Right lobe of liver (tissue), 6 donors: ENCODE data around the gene NEO1. TPM values are rescaled to one million over a fixed set of nuclear protein-coding genes. Genes with fewer than 3 reads are reported as not detected.

Experiments
- ATAC-seq, 4 donors: fragments of 200-7000 bp; cut with Tn5 transposase; one replicate each; pipeline ENCODE4 v1.9.1; 2020; ENCODE audit warnings: mild to moderate bottlenecking in 4 of 4, moderate library complexity in 4 of 4
- DNase-seq, 3 donors: peaks; one replicate each; pipeline ENCODE4 v3.0.0-alpha.2; 2020
- H3K27ac ChIP-seq, 3 donors: fragments of 200-600 bp; one replicate each; pipeline ENCODE4 v1.8.0; 2022
- H3K27me3 ChIP-seq, 2 donors: fragments of 200-600 bp; one replicate each; pipeline ENCODE4 v1.8.0; 2022
- H3K36me3 ChIP-seq, 4 donors: fragments of 200-600 bp; sonication (generic) in 1 of 4; one replicate each; pipeline versions ENCODE4 v1.5.1 to v1.8.0; 2017 to 2022; ENCODE audit warnings: control low read depth in 1 of 4
- H3K4me1 ChIP-seq, 4 donors: fragments of 200-600 bp; sonication (generic) in 1 of 4; one replicate each; pipeline versions ENCODE4 v1.5.1 to v1.8.0; 2017 to 2022; ENCODE audit warnings: control low read depth in 1 of 4
- H3K4me3 ChIP-seq, 3 donors: fragments of 200-600 bp; one replicate each; pipeline ENCODE4 v1.8.0; 2022
- H3K9me3 ChIP-seq, 4 donors: fragments of 200-600 bp; sonication (generic) in 1 of 4; one replicate each; pipeline versions ENCODE4 v1.5.1 to v1.8.0; 2017 to 2022; ENCODE audit warnings: control low read depth in 1 of 4
- CTCF ChIP-seq, 4 donors: fragments of 200-600 bp in 3 of 4; fragments of 450-650 bp in 1 of 4; IDR thresholded peaks; one replicate each; pipeline versions ENCODE4 v1.5.1 to v1.8.0; 2016 to 2022; ENCODE audit warnings: antibody characterized with exemption in 4 of 4, mild to moderate bottlenecking in 2 of 4
- POLR2A ChIP-seq: fragments of 450-650 bp; IDR thresholded peaks from one replicate; pipeline ENCODE4 v1.6.1; 2017; ENCODE audit warnings: antibody characterized with exemption, mild to moderate bottlenecking
- WGBS: methylation state at CpG from one replicate; pipeline ENCODE4 v1.1.6; 2018; ENCODE audit warnings: low coverage, low lambda C conversion rate; ENCODE audit not compliant: insufficient coverage; ENCODE audit errors: missing lambda C conversion rate; 5-methylcytosine and 5-hydroxymethylcytosine counted together
- intact Hi-C, 2 donors: fragments of 100-400 bp; cut with DNase I; formaldehyde crosslinking; loops; one replicate each; pipeline versions ENCODE4 v1.11.2 to v1.14.1; 2022
- total RNA-seq, 6 experiments: library from RNA; depleted of rRNA in 2 of 6; stranded (reverse); fragments of >200 nt in 2 of 6; fragmentation: NEBNext Ultra II Directional in 3 of 6; extraction: Animal tissue kit (Norgen Biotek cat#: 25700) in 3 of 6; gene quantifications; one replicate each; pipeline versions ENCODE4 v1.1.0 to v1.2.4, GENCODE V29; 2016 to 2023
- donor health status: DM: no; HTN: yes; CAD: no.
- donor health status: DM: no; HTN: no; CAD: no.
- donor health status: DM: no; HTN: no; CAD: no.
- donor health status: DM: no; HTN: yes; CAD: no.
- donor health status: DM: no; HTN: yes; CAD: no.

The NEO1 gene
- total RNA-seq, 6 experiments from 2014 or later: 8.3 to 13.2 (median 10.3) TPM

- WGBS: 86% methylated on average over 5 of the region's 6 CpGs
- TF ChIP-seq POLR2A: no peak
- TF ChIP-seq CTCF (IDR thresholded peaks at IDR 0.05): no peak
- ATAC-seq (no peak), DNase-seq (no peak)
- Histone ChIP-seq H3K36me3 (no peaks in the 10 kb centered on the region), H3K9me3 (no peaks in the 10 kb centered on the region), H3K27ac (no peak overlapping the region), H3K4me3 (no peak overlapping the region), H3K4me1 (no peaks in the 10 kb centered on the region), H3K27me3 (no peaks in the 10 kb centered on the region)
- intact Hi-C loops: no loop called here
Measured at GRCh38 chr15:73054417-73054953, 2.2 kb downstream of the NEO1 start.

GRCh38 chr15:73056460-73056859 lies 4.2 kb downstream of the NEO1 start:
- Histone ChIP-seq H3K27ac (no peak overlapping the region), H3K36me3 (no peaks in the 10 kb centered on the region), H3K4me3 (no peak overlapping the region), H3K4me1 (no peaks in the 10 kb centered on the region), H3K27me3 (no peaks in the 10 kb centered on the region), H3K9me3 (no peaks in the 10 kb centered on the region)
- DNase-seq (no peak), ATAC-seq (no peak)
- 80% methylated on average over 3 of the region's 3 CpGs for WGBS
- TF ChIP-seq POLR2A (no peak), CTCF (IDR thresholded peaks at IDR 0.05) (no peak)
- intact Hi-C loops: no loop called here

GRCh38 chr15:73058437-73058836 lies 6.2 kb downstream of the NEO1 start:
- Histone ChIP-seq H3K36me3 (no peaks in the 10 kb centered on the region), H3K4me1 (no peaks in the 10 kb centered on the region), H3K27ac (no peak overlapping the region), H3K9me3 (no peaks in the 10 kb centered on the region), H3K27me3 (no peaks in the 10 kb centered on the region), H3K4me3 (no peak overlapping the region)
- intact Hi-C loops: no loop called here
- no peak for DNase-seq
- ATAC-seq: no peak
- no peak for TF ChIP-seq POLR2A
- TF ChIP-seq CTCF (IDR thresholded peaks at IDR 0.05): no peak

- DNase-seq: no peak
- ATAC-seq: no peak
- no peak overlapping the region for H3K27ac ChIP-seq
Measured at GRCh38 chr15:73065114-73065513, 12.9 kb downstream of the NEO1 start.

More at GRCh38 chr15:73065114-73065513, 12.9 kb downstream of the NEO1 start:
- Histone ChIP-seq H3K36me3 (no peaks in the 10 kb centered on the region), H3K4me3 (no peak overlapping the region), H3K27me3 (no peaks in the 10 kb centered on the region), H3K9me3 (no peaks in the 10 kb centered on the region), H3K4me1 (no peaks in the 10 kb centered on the region)
- TF ChIP-seq POLR2A (no peak), CTCF (IDR thresholded peaks at IDR 0.05) (no peak)
- WGBS: 71% methylated on average over 2 of the region's 2 CpGs
- intact Hi-C loops: no loop called here
